Heart left ventricle (tissue), 16 donors: ENCODE results near the gene ERI3. TPM values are rescaled to one million over a fixed set of nuclear protein-coding genes. Genes with fewer than 3 reads are reported as not detected.

Source experiments
- ATAC-seq, 4 donors: fragments of 200-7000 bp; cut with Tn5 transposase; one replicate each; pipeline ENCODE4 v1.9.1; 2020 to 2022; ENCODE audit warnings: moderate library complexity in 4 of 4, mild to moderate bottlenecking in 3 of 4, moderate number of reproducible peaks in 1 of 4
- DNase-seq, 5 donors: peaks; one replicate each; pipeline ENCODE4 v3.0.0-alpha.2; 2020
- H3K27ac ChIP-seq, 12 donors: fragments of 200-600 bp; sonication (generic) in 4 of 12; one replicate each; pipeline versions ENCODE4 v1.5.0 to v1.8.0; 2016 to 2022; ENCODE audit warnings: mild to moderate bottlenecking in 2 of 12
- H3K27me3 ChIP-seq, 9 donors: fragments of 200-600 bp; sonication (generic) in 2 of 9; one replicate each; pipeline versions ENCODE4 v1.5.1 to v1.8.0; 2016 to 2022; ENCODE audit warnings: mild to moderate bottlenecking in 3 of 9
- H3K36me3 ChIP-seq, 9 donors: fragments of 200-600 bp; sonication (generic) in 2 of 9; one replicate each; pipeline versions ENCODE4 v1.5.0 to v1.8.0; 2018 to 2022; ENCODE audit warnings: mild to moderate bottlenecking in 2 of 9
- H3K4me1 ChIP-seq, 12 donors: fragments of 200-600 bp; sonication (generic) in 4 of 12; one replicate each; pipeline versions ENCODE4 v1.5.0 to v1.8.0; 2016 to 2022; ENCODE audit warnings: mild to moderate bottlenecking in 3 of 12
- H3K4me3 ChIP-seq, 12 donors: fragments of 200-600 bp; sonication (generic) in 4 of 12; one replicate each; pipeline versions ENCODE4 v1.5.0 to v1.8.0; 2017 to 2022; ENCODE audit warnings: mild to moderate bottlenecking in 9 of 12, moderate library complexity in 4 of 12
- H3K9me3 ChIP-seq, 12 donors: fragments of 200-600 bp; sonication (generic) in 4 of 12; one replicate each; pipeline versions ENCODE4 v1.5.0 to v1.8.0; 2016 to 2022; ENCODE audit warnings: mild to moderate bottlenecking in 1 of 12
- CTCF ChIP-seq, 12 donors: fragments of 200-600 bp; sonication (generic) in 4 of 12; IDR thresholded peaks; one replicate each; pipeline versions ENCODE4 v1.5.0 to v1.8.0; 2018 to 2022; ENCODE audit warnings: antibody characterized with exemption in 12 of 12, mild to moderate bottlenecking in 5 of 12
- POLR2A ChIP-seq, 2 donors: fragments of 450-650 bp; IDR thresholded peaks; one replicate each; pipeline ENCODE4 v1.6.1; 2017; ENCODE audit warnings: antibody characterized with exemption in 2 of 2, mild to moderate bottlenecking in 2 of 2, moderate library complexity in 2 of 2
- WGBS, 4 donors: extraction: QIAGEN DNeasy Blood & Tissue Kit in 2 of 4; methylation state at CpG; one replicate each; pipeline versions ENCODE4 v1.1.5 to v1.1.7; 2013 to 2018; 5-methylcytosine and 5-hydroxymethylcytosine counted together
- intact Hi-C, 10 donors: fragments of 100-400 bp; cut with DNase I; formaldehyde crosslinking; loops; one replicate each; pipeline versions ENCODE4 v1.11.1 to v1.14.2; 2022
- polyA plus RNA-seq, 2 donors: library from polyadenylated mRNA; stranded (reverse); fragments of 200-250 nt; gene quantifications; one replicate each; pipeline ENCODE4 v1.2.3, GENCODE V29; 2013
- total RNA-seq, 9 donors: library from RNA; depleted of rRNA in 2 of 9; stranded (reverse); fragments of >200 nt in 2 of 9; fragmentation: NEBNext Ultra II Directional in 3 of 9; extraction: Animal tissue kit (Norgen Biotek cat#: 25700) in 3 of 9; gene quantifications; one replicate each; pipeline versions ENCODE4 v1.1.0 to v1.2.4, GENCODE V29; 2016 to 2023
- donor health status: ischemic (EF 13 %, LVEDD 7.1; RV severe dilation, severe dysfunction).
- donor health status: healthy with polysubstance abuse.
- donor health status: DM: no; HTN: yes; CAD: no.
- donor health status: DM: no; HTN: no; CAD: no.
- donor health status: ischemic (EF 25% LVEDD 6.9; RV normal size, moderate dysfunction).
- donor health status: ischemic (EF 25% LVEDD 5.7; RV mildly dilated, moderate dysfunction).
- donor health status: healthy.
- donor health status: DM: yes; HTN: yes; CAD: no.
- donor health status: ischemic (EF 35%, LVEDD 5.7; RV mildly dilated, moderate dysfunction).
- donor health status: nonischemic (EF 11% LVEDD 7.7; RV severe dilation, severe dysfunction).
- donor health status: DM: yes; HTN: yes; CAD: no.
- donor health status: PGD.
- donor health status: ischemic (EF 29% LVEDD 5.4; RV normal size, mild dysfunction).
- donor health status: nonischemic (EF 23%, LVEDD 6.1; RV moderate dilation, normal function).

The ERI3 gene
- total and polyA plus RNA-seq, 11 donors: 29.8 to 68.9 (median 48.0) TPM

- 71 to 79% (median 77%) methylated on average over 4 of the region's 4 CpGs for WGBS, 4 donors
- H3K4me3 ChIP-seq: no peak overlapping the region
- ATAC-seq: no peak
- no peak overlapping the region for H3K27ac ChIP-seq
- peaks cover 0 to 1% (median 0%) of the 10 kb centered on the region in 9 donors for H3K36me3 ChIP-seq
- no peaks in the 10 kb centered on the region for H3K9me3 ChIP-seq
- intact Hi-C loops: no loop called here
- H3K27me3 ChIP-seq: no peaks in the 10 kb centered on the region
- TF ChIP-seq CTCF (IDR thresholded peaks at IDR 0.05): no peak
- no peak for TF ChIP-seq POLR2A (IDR thresholded peaks at IDR 0.05)
- H3K4me1 ChIP-seq: peaks cover 0 to 25% (median 16%) of the 10 kb centered on the region in 12 donors
- DNase-seq: no peak
These were observed 2.7 kb upstream of the ERI3 start for GRCh38 chr1:44357710-44358109.

- Histone ChIP-seq H3K27me3 (no peaks in the 10 kb centered on the region), H3K27ac (peak overlapping the region in 2 of 12 donors; percentile 6 to 71), H3K4me1 (peaks cover 0 to 29% (median 16%) of the 10 kb centered on the region in 12 donors), H3K4me3 (peak overlapping the region in 9 of 12 donors; percentile 72 to 99 (median 90)), H3K36me3 (peaks cover 0 to 9% (median 0%) of the 10 kb centered on the region in 9 donors), H3K9me3 (no peaks in the 10 kb centered on the region)
- WGBS, 4 donors: 72 to 76% (median 74%) methylated on average over 12 of the region's 12 CpGs
- ATAC-seq (no peak), DNase-seq (no peak)
- intact Hi-C loops: no loop called here
- TF ChIP-seq POLR2A (IDR thresholded peaks at IDR 0.05) (no peak), CTCF (IDR thresholded peaks at IDR 0.05) (no peak)
These were observed 687 bp upstream of the ERI3 start for GRCh38 chr1:44355582-44356305.

GRCh38 chr1:44354268-44354839, 703 bp downstream of the ERI3 start:
- H3K27ac ChIP-seq: peak overlapping the region in 6 of 12 donors; percentile 52 to 79 (median 72)
- intact Hi-C loops: no loop called here
- H3K36me3 ChIP-seq: peaks cover 0 to 9% (median 0%) of the 10 kb centered on the region in 9 donors
- peak overlapping the region; percentile 72 to 99 (median 90) for H3K4me3 ChIP-seq
- H3K27me3 ChIP-seq: no peaks in the 10 kb centered on the region
- WGBS, 4 donors: 43 to 46% (median 45%) methylated on average over 10 of the region's 10 CpGs
- peaks cover 0 to 29% (median 16%) of the 10 kb centered on the region in 12 donors for H3K4me1 ChIP-seq
- no peak for DNase-seq
- no peak for ATAC-seq
- no peak for TF ChIP-seq POLR2A (IDR thresholded peaks at IDR 0.05)
- no peak for TF ChIP-seq CTCF (IDR thresholded peaks at IDR 0.05)
- no peaks in the 10 kb centered on the region for H3K9me3 ChIP-seq

- 24 to 65% (median 48%) methylated on average over 1 of the region's 1 CpG for WGBS, 4 donors
- DNase-seq (no peak), ATAC-seq (no peak)
- Histone ChIP-seq H3K4me1 (peaks cover 0 to 29% (median 16%) of the 10 kb centered on the region in 12 donors), H3K4me3 (peak overlapping the region in 1 of 12 donors; percentile 80), H3K27me3 (no peaks in the 10 kb centered on the region), H3K9me3 (no peaks in the 10 kb centered on the region), H3K27ac (no peak overlapping the region), H3K36me3 (peaks cover 0 to 9% (median 0%) of the 10 kb centered on the region in 9 donors)
- no peak for TF ChIP-seq CTCF (IDR thresholded peaks at IDR 0.05)
- TF ChIP-seq POLR2A (IDR thresholded peaks at IDR 0.05): no peak
- intact Hi-C loops: no loop called here
These were observed 1.5 kb downstream of the ERI3 start for GRCh38 chr1:44353604-44354003.
